GM19238 (cell line): ENCODE data around the gene MED16.
"Not testable (repeated sequence)": the region's sequence is repeated elsewhere in the genome, so short reads cannot be mapped to it uniquely, and the experiment has no call there.

Experiments
- DNase-seq: peaks from one replicate; pipeline ENCODE4 v3.0.0; 2011; ENCODE audit warnings: low spot score; ENCODE audit not compliant: insufficient read length

Gene MED16

DNA sequence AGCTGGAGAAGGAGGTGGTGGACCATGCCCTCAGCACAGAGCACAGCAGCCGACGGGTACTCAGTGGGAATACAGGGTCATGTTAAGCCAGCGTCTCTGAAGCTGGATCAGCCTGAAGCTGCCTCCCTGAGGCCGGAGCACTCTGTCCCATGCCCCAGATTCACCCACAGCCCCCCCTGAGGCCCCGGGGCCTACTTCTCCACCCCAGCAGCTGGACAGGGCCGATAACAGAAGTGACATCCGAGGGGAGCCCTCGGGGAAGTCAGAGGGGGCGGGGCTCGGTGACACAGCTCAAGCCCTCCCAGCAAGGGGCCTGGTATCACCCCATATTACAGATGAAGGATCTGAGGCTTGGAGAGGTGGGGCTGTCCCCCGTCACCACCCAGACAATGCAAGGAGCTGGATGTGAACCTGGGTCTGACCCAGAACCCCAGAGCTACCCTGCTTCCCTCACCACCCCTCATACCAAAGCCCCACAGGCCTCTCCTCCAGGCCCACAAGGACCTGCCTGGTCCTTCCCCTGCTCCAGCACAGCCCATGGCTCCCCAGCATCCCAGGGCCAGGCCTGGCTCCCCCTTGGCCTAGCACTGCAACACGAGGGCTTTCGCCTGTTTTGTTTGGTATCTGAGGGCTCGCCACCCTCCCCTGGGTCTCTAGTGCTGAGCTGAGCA, 14.3 kb upstream of the MED16 start:
- no peak for DNase-seq

GRCh38 chr19:906480-906879, 13.5 kb upstream of the MED16 start:
- DNase-seq = no peak

GRCh38 chr19:904545-904944, 11.6 kb upstream of the MED16 start:
- DNase-seq = no peak

- no peak for DNase-seq
Measured at GRCh38 chr19:903266-903797, 10.3 kb upstream of the MED16 start.

DNA sequence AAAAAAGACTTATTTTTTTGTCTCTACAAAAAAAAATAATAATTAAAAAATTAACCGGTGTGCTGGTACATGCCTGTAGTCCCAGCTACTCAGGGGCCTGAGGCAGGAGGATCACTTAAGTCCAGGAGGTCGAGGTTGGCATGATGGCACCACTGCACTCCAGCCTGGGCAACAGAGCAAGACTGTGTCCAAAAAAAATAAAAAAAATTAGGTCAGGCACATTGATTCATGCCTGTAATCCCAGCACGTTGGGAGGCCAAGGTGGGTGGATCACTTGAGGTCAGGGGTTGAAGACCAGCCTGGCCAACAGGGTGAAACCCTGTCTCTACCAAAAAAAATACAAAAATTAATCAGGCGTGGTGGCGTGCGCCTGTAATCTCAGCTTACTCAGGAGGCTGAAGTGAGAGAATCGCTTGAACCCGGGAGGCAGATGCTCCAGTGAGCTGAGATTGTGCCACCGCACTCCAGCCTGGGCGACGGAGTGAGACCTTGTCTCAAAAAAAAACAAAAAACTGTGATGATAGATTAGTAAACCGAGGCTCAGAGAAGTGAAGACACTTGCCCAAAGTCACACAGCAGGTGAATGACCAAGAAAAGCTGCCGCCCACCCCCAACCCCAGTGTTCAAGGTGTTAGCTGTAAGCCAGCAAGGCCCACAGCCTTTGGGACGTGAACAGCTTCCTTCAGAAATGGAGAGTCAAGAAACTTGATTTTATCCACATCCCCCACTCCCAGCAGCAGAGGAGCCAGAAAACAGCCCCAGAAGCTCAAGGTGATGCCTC, 9.6 kb upstream of the MED16 start:
- no peak for DNase-seq

DNA sequence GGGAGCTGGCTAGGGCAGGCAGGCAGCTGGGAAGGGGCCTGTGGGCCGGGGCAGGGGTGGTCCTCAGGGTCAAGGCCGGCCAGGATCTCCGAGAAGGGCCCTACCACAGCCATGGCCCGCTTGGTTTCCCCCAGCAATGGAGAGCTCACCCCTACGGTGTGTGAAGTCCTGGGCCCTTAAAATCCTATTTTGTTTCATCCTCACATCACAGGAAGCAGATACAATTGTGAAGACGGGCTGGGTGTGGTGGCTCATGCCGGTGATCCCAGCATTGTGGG, 9.0 kb upstream of the MED16 start:
- DNase-seq = no peak

DNA sequence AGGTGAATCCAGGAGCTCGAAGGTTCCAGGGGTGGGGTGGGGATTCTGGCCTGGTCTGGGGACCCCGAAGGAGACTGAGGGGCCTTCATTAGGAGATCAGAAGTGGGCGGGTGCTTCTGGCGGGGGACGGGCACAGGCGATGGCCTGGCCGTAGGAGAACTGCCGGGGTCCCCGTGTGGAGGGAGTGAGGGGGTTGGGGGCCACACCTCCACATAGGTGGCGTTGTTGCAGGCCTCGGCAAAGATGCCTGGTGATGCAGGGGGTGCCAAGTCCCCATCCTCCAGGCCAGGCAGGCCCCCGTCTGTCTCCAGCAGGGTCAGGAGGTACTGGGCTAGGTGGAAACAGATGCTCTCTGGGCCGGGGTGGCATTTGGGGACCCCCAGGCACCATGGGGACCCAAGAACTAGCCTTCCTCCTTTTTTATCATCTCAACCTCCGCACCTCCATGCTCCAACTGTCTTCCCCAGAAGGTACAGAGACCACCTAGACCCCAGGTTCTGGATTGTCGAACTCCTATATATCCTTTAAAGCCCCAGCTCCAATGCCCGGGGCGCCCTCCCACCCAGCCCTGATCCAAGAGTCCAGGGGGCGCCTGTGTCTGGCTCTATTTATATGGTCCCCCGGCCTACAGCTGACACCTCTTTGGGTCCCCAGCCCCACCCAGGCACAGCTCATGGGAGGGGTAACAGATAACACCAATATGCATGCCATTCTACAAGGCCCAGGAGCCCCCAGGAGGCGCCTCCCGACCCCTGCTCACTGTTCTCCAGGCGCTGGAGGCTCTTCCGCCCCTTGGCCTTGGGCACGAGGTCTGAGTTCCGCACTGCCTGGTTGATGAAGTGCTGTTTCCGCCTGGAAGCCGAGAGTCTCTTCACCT, 8.5 kb upstream of the MED16 start:
- no peak for DNase-seq

DNA sequence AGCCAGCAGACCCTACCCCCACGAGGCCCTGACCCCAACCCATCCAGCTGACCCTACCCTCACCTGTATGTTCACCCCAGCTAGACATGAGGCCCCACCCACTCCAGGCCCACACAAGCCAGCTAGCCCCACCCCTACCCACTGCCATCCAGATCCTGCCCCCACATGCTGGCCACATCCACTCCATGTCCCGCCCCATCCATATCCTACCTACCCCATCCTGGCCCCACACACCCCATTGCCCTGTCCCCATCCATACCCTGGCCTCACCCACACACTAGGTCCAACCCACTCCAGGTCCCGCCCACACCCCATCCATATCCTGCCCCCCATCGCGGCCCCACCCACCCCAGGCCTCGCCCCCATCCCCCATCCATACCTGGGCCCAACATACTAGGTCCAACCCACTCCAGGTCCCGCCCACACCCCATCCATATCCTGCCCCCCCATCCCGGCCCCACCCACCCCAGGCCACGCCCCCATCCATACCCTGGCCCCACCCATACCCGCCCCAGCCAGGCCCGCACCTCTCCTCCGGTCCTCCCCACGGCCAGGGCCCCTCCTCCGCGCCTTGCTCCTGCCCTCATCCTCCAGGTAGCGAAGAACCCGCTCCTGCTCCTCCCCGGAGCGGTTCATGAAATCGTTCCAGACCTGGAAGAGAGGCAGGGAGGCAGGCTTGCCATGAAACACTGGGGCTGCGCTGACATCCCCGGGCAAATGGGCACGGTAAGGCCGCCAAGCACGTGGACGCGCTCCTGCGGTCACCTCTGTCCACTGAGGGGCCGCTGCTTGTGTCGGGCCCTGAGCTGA, 7.5 kb upstream of the MED16 start:
- no peak for DNase-seq

GRCh38 chr19:900043-900301, 7.0 kb upstream of the MED16 start:
- DNase-seq = no peak

DNA sequence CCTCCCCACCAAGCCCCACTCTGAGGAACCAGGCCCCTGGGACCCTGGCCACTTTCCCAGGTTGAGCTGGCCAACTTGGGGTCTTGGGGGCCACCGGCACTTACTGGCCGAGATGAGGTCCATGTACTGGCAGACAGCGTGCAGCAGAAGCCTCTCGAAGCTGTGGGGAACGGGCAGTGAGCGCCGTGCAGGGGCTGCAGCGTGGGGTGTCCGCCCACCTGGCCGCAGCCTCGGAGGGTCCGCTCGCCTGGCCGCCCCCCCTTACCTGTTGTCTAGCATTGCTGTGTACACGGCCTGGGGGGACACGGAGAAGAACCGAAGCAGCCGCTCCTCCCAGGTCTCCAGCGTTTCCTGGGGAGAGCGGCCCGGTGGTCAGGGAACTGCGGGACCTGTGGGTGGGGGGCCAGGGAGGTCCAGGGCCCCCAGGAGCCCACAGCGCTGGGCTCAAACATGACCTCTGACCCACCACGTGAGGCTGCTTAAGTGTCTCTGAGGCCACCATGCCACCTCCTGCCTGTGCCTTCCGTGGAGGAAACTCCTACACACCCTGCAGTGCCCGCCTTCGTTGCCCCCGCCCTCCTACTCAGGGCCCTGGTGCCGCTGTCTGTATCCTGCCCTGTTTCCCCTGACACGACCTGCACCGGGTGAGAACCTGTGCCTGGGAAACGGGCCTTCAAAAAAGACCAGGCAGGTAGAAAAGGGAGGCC, 6.5 kb upstream of the MED16 start:
- DNase-seq = no peak

DNA sequence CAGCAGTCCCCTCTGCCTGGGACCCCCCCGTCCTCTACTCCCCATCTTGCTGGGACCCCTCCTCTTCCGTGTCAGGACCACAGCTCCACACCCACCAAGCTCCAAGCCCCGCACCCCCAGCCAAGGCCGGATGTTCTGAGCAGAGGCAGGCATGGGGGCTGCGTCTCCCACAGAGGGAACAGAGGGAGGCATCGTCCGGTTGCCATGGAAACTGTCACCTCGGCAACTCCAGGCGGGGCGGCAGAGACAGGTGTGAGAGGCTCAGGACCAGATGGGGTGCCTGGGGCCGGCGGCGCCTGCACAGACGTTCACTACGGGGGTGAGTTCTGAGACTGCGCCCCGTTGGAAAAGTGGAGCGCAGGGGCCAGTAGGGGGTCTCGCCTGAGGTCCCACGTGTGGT, 5.7 kb upstream of the MED16 start:
- no peak for DNase-seq

DNA sequence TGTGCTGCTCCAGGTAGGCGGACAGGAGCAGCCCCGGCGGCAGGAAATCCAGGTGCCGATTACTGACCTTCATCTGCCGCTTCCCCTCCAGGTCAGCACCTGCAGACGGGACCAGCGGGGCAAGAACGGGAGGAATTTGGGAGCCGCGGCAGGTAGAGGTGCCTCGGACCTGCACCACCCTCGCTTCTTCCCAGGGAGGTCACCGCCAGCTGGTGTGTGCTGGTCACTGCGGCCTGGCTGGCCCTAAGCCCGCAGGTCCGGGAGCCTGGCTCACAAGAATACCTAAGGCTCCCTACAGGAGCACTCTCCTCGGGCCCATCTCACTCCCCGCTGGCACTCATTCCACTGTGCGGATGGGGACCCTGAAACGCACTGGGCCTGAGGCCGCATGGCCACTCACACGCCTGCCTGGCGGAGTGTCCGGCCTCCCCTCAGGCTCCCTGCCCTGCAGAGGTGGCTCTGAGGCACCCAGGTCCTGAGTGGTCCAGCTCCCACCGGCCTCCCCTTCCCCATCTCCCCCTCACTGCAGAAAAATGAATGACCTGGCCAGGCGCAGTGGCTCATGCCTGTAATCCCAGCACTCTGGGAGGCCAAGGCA, 4.6 kb upstream of the MED16 start:
- DNase-seq = no peak

DNA sequence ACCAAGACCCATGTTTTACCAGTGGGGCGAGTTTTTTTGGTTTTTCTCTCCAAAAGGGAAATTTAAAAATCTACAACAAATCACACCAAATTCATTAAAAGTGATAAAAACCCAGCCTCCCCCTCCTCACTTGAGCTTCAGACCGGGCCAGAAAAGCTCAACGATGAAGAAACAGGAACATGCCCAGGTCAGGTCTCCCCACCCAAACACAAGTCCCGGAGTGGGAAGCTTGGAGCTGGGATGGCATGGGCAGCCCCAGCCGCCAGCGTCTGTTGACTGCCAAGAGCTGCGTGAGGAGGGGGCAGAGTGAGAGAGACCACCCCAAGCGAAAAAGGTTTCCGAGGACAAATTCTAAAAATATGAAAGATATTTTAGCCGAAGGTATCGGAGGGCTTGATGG, 4.0 kb upstream of the MED16 start:
- DNase-seq = no peak

DNA sequence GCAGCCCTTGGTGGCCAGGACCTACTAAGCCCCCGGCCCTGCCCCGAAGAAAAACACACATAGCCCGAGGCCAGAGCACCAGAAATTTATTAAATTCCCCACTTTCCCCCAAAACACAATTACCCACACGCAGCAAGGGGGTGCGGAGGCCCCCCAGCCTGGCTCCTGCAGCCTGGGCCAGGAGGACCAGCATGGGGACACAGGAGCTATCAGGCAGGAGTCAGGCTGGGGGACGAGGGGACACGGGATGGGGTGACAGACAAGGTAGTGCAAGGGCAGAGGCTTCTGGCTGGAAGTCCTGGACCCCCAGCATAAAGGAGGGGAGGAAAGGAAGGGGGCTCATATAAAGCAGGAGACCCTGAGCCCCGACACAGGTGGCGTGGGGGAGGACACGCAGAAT, 3.4 kb upstream of the MED16 start:
- DNase-seq = no peak

DNA sequence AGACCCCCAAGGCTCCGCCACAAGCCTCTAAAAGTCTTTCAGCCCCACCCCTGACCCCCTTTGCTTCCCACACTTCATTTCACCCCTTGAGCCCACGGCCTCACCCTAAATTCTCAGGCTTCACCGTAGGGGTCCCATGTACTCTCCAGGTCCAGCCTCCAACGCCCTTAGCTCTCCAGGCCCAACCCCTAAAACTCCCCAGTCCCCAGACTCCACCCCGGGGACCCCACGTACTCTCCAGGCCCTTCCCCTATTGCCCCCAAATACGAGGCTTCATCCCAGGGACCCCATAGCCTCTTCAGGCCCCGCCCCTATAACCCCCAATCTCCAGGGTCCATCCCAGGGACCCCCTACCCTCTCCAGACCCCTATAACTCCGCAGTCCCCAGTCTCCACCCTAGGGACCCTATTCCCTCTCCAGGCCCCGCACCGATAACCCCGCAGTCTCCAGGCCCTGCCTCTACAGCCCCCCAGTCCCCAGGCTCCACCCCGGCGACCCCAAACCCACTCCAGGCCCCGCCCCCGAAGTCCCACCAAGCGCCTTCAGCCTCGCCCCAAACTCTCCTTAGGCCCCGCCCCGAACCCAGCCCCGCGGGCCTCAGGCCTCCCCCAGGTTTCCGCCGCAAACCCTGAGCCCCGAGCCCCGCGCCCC, 619 bp downstream of the MED16 start:
- DNase-seq = peak; percentile 73

- not testable (repeated sequence) for DNase-seq
Measured at GRCh38 chr19:891421-892200, 1.4 kb downstream of the MED16 start.

- no peak for DNase-seq
Measured at GRCh38 chr19:890831-891230, 2.2 kb downstream of the MED16 start.

- no peak for DNase-seq
Measured at GRCh38 chr19:889662-890295, 3.2 kb downstream of the MED16 start.
